PC-9 (cell line): ENCODE measurements around the gene HYDIN. TPM values are rescaled to one million over a fixed set of nuclear protein-coding genes. Genes with fewer than 3 reads are reported as not detected.

Experiments used
- BruUV-seq: library from RNA; stranded (reverse); fragments of 400-500 nt; replicated peaks from 2 replicates; lab custom pipeline; 2021; lab: Mats Ljungman, UMichigan
- CTCF ChIA-PET: fragments of 300-600 bp; sonication (Branson Sonifier 250); formaldehyde crosslinking; loops from one replicate; lab custom pipeline; 2022; ENCODE audit warnings: antibody characterized with exemption; lab: Charles Lee
- POLR2A ChIA-PET: fragments of 300-600 bp; sonication (Branson Sonifier 250); formaldehyde crosslinking; loops from one replicate; lab custom pipeline; 2022; ENCODE audit warnings: antibody characterized with exemption; ENCODE audit not compliant: unreplicated experiment; lab: Charles Lee
- DNase-seq, 2 experiments: peaks; one replicate each; pipeline versions ENCODE4 v3.0.0 to v3.0.0-alpha.2; 2015 to 2022; ENCODE audit warnings: mixed read lengths in 1 of 2
- H2AFZ ChIP-seq: fragments of 200-600 bp; sonication (generic); 2 replicates; pipeline ENCODE4 v1.8.1; 2017; ENCODE audit warnings: antibody characterized with exemption
- H3F3A ChIP-seq: fragments of 200-600 bp; sonication (generic); 2 replicates; pipeline ENCODE4 v1.8.1; 2017; ENCODE audit warnings: antibody characterized with exemption, mild to moderate bottlenecking, low read depth; ENCODE audit not compliant: insufficient read depth
- H3K27ac ChIP-seq: fragments of 200-600 bp; sonication (generic); 2 replicates; pipeline ENCODE4 v1.6.1; 2016; ENCODE audit warnings: mixed run types
- H3K27me3 ChIP-seq: fragments of 200-600 bp; sonication (generic); 2 replicates; pipeline ENCODE4 v1.6.1; 2016; ENCODE audit warnings: low read depth, mixed run types; ENCODE audit not compliant: insufficient read depth
- H3K36me3 ChIP-seq: fragments of 200-600 bp; sonication (generic); 2 replicates; pipeline ENCODE4 v1.6.1; 2016; ENCODE audit warnings: low read depth, mixed run types
- H3K4me1 ChIP-seq: fragments of 200-600 bp; sonication (generic); replicated peaks from 2 replicates; pipeline ENCODE4 v1.6.1; 2016; ENCODE audit warnings: mixed run types; ENCODE audit not compliant: insufficient read depth
- H3K4me2 ChIP-seq: fragments of 200-600 bp; sonication (generic); 2 replicates; pipeline ENCODE4 v1.6.1; 2017; ENCODE audit warnings: mixed run types
- H3K4me3 ChIP-seq: fragments of 200-600 bp; sonication (generic); 2 replicates; pipeline ENCODE4 v1.6.1; 2016; ENCODE audit warnings: mixed run types
- H3K79me2 ChIP-seq: fragments of 200-600 bp; sonication (generic); 2 replicates; pipeline ENCODE4 v1.6.1; 2017; ENCODE audit warnings: low read depth, mixed run types
- H3K9me2 ChIP-seq: fragments of 200-600 bp; sonication (generic); 2 replicates; pipeline ENCODE4 v1.8.1; 2017; ENCODE audit warnings: mild to moderate bottlenecking; ENCODE audit not compliant: insufficient read depth
- H3K9me3 ChIP-seq: fragments of 200-600 bp; sonication (generic); 2 replicates; pipeline ENCODE4 v1.8.1; 2016; ENCODE audit warnings: low read depth; ENCODE audit not compliant: insufficient read depth
- H4K20me1 ChIP-seq: fragments of 200-600 bp; sonication (generic); 2 replicates; pipeline ENCODE4 v1.8.1; 2017; ENCODE audit not compliant: insufficient read depth
- CTCF ChIP-seq: fragments of 200-600 bp; sonication (generic); conservative IDR thresholded peaks from 2 replicates; pipeline ENCODE4 v1.6.1; 2017; ENCODE audit warnings: mixed run types, antibody characterized with exemption, mild to moderate bottlenecking, moderate library complexity
- EZH2 ChIP-seq: fragments of 200-600 bp; sonication (generic); IDR thresholded peaks from 2 replicates; pipeline ENCODE4 v1.8.0; 2017; ENCODE audit warnings: antibody characterized with exemption, low read depth
- intact Hi-C: fragments of 100-400 bp; cut with micrococcal nuclease; formaldehyde crosslinking; loops from one replicate; pipeline ENCODE4 v1.10.0; 2022; ENCODE audit not compliant: unreplicated experiment
- total RNA-seq: library from RNA; stranded (reverse); gene quantifications from 2 replicates; pipeline ENCODE4 v1.2.3, GENCODE V29; 2021

Gene HYDIN
- total RNA-seq, 1 experiment from 2014 or later, result 31.0 TPM

- no peaks in the 10 kb centered on the region for H3K36me3 ChIP-seq
- no peaks in the 10 kb centered on the region for H3K9me2 ChIP-seq
- H2AFZ ChIP-seq, result peak overlapping the region; percentile 12; the same call in 1 of the 2 replicates
- H3F3A ChIP-seq, result peaks cover 12% of the 10 kb centered on the region
- H3K4me2 ChIP-seq, result peak overlapping the region; percentile 67
- no peaks in the 10 kb centered on the region for H4K20me1 ChIP-seq
- intact Hi-C loops, result loop anchor here (1.0 to 2.0 kb wide), 2 partner anchors 38 to 88 kb away; partner anchors contain the start of gene CMTR2
- DNase-seq, result peak; percentile 76 to 88
- peaks cover 23% of the 10 kb centered on the region for H3K4me1 ChIP-seq
- no peaks in the 10 kb centered on the region for H3K9me3 ChIP-seq
- POLR2A ChIA-PET, result no interaction called here
- peak overlapping the region; percentile 79 for H3K27ac ChIP-seq
- CTCF ChIA-PET, result interaction anchor here (1.4 kb wide), 1 partner anchor 107 kb away, joined by 4 read pairs; no protein-coding TSS in a partner anchor
- TF ChIP-seq CTCF, result 0 out of 2 replicates have a peak, but pooled peaks have one; percentile 32
- no peak for TF ChIP-seq EZH2
- H3K27me3 ChIP-seq, result no peaks in the 10 kb centered on the region
- H3K4me3 ChIP-seq, result no peak overlapping the region; the same call in 1 of the 2 replicates
- no peaks in the 10 kb centered on the region for H3K79me2 ChIP-seq
- no TSS peak for BruUV-seq
Measured at GRCh38 chr16:71250461-71251235, 20.1 kb upstream of the HYDIN start.

- Histone ChIP-seq H3F3A (peaks cover 12% of the 10 kb centered on the region), H3K36me3 (no peaks in the 10 kb centered on the region), H3K27ac (peak overlapping the region; percentile 79; the same call in 1 of the 2 replicates), H3K4me2 (no peak overlapping the region), H3K9me2 (no peaks in the 10 kb centered on the region), H2AFZ (no peak overlapping the region), H4K20me1 (no peaks in the 10 kb centered on the region), H3K4me1 (peaks cover 23% of the 10 kb centered on the region), H3K4me3 (no peak overlapping the region), H3K9me3 (no peaks in the 10 kb centered on the region), H3K27me3 (no peaks in the 10 kb centered on the region), H3K79me2 (no peaks in the 10 kb centered on the region)
- ChIA-PET POLR2A (no interaction called here), CTCF (interaction anchor here (0.6 to 1.4 kb wide), 2 partner anchors 108 to 760 kb away, joined by 4 to 6 read pairs; no protein-coding TSS in a partner anchor)
- DNase-seq, result no peak
- no peak for TF ChIP-seq EZH2
- TF ChIP-seq CTCF, result no peak
- no TSS peak for BruUV-seq
- intact Hi-C loops, result no loop called here
Measured at GRCh38 chr16:71249399-71249798, 18.9 kb upstream of the HYDIN start.

- Histone ChIP-seq H3K27ac (no peak overlapping the region), H3K9me2 (no peaks in the 10 kb centered on the region), H3K4me2 (no peak overlapping the region), H3K4me1 (peaks cover 23% of the 10 kb centered on the region), H3F3A (peaks cover 12% of the 10 kb centered on the region), H3K27me3 (no peaks in the 10 kb centered on the region), H3K4me3 (no peak overlapping the region), H3K79me2 (no peaks in the 10 kb centered on the region), H4K20me1 (no peaks in the 10 kb centered on the region), H3K9me3 (no peaks in the 10 kb centered on the region), H2AFZ (no peak overlapping the region), H3K36me3 (no peaks in the 10 kb centered on the region)
- intact Hi-C loops, result no loop called here
- no peak for DNase-seq
- CTCF ChIA-PET, result no interaction called here
- TF ChIP-seq CTCF (no peak), EZH2 (no peak)
- BruUV-seq, result no TSS peak
- POLR2A ChIA-PET, result no interaction called here
Measured at GRCh38 chr16:71247478-71247877, 17.0 kb upstream of the HYDIN start.
